Stimulated activated CD4-positive, alpha-beta T cell treated with anti-CD3 and anti-CD28 coated beads, Interleukin-4, amount 100 ng/mL, for 24 hours (primary cell): Measurements from ENCODE around the gene SNRNP25.
"Not testable (repeated sequence)": the region's sequence is repeated elsewhere in the genome, so short reads cannot be mapped to it uniquely, and the experiment has no call there.

Experiments used
- DNase-seq: peaks from one replicate; pipeline ENCODE4 v3.0.0-alpha.2; 2020

SNRNP25 gene

DNA sequence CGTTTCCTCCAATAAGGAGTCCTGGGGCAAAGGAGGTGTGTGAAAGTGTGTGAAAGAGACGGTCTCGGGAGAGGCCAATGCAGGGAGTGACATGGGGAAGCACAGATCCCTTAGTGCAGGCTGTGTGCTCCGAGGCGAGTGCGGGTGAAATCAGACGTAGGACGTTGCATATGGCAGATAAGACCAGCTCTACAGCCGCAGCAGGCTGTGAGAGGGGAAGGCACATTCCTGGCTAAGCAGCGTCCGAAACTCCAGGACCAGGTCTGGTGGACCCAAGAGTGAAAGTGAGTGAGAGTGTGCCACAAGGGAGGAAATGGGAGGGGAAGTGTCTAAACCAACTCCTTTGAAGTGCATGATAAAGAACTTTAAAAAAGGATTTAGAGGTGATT is 11.6 kb upstream of the SNRNP25 start:
- no peak for DNase-seq

GRCh38 chr16:42691-43090 is 10.9 kb upstream of the SNRNP25 start:
- DNase-seq: no peak

DNA sequence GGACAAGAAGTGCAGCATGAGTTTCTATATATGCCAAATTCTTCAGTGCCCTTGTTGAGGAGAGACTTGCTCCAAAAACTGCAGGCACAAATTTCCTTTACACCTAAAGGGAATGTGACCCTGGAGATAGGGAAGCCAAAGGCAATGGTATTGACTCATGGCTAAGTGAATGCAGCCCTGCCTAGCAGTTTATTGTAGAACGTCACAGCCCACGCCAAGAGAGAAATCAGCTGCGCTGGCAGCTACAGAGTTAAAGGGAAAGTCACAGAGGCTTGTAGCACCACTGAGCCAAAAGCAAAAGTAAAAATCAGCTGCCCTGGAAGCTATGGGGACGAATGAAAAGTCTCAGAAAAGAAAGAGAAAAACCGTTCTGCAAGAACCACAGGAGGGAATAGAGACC is 10.3 kb upstream of the SNRNP25 start:
- DNase-seq: no peak

GRCh38 chr16:44655-45054 is 9.0 kb upstream of the SNRNP25 start:
- no peak for DNase-seq

- no peak for DNase-seq
Observed at GRCh38 chr16:45454-45853, 8.2 kb upstream of the SNRNP25 start.

DNA sequence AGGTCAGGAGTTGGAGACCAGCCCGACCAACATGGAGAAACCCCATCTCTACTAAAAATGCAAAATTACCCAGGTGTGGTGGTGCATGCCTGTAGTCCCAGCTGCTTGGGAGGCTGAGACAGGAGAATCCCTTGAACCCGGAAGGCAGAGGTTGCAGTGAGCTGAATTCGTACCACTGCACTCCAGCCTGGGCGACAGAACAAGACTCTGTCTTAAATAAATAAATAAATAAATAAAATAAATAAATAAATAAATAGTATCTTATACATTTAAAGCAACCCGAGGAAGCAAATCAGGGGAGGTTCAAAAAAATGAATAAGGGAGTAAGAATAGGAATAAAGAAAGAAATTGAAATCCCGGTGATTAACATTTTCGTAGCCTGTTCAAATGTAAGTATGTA is 7.1 kb upstream of the SNRNP25 start:
- DNase-seq: not testable (repeated sequence)

GRCh38 chr16:47234-47633 is 6.4 kb upstream of the SNRNP25 start:
- no peak for DNase-seq

DNA sequence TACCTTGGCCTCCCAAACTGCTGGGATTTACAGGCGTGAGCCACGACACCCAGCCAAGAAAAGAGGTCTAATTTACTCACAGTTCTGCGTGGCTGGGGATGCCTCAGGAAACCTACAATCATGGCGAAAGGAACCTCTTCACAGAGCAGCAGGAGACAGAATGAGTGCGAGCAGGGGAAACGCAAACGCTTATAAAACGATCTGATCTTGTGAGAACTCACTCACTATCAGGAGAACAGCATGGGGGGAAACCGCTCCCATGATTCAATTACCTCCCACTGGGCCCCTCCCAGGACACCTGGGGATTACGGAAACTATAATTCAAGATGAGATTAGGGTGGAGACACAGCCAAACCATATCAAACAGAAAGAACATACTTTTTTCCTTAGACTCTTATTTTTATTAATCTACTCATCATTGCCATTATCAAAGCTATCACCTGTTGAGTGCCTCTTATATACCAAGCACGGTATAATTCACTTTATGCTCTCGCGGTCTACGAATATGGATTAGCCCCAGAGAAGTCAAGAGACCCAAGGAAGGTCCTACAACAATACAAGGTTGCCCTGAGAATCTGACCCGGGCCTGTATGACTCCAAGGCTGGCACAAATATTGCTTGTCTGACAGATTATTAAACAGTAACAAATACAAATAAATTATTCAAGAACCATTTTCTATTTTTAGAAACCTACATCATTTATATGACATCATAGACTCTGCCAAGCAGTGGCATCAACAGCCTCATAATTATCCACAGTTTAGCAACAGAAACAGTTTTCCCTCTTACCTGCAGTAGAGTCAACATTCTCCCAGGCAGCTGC is 2.6 kb upstream of the SNRNP25 start:
- DNase-seq: no peak

GRCh38 chr16:54237-54581 is 581 bp downstream of the SNRNP25 start:
- DNase-seq: no peak

DNA sequence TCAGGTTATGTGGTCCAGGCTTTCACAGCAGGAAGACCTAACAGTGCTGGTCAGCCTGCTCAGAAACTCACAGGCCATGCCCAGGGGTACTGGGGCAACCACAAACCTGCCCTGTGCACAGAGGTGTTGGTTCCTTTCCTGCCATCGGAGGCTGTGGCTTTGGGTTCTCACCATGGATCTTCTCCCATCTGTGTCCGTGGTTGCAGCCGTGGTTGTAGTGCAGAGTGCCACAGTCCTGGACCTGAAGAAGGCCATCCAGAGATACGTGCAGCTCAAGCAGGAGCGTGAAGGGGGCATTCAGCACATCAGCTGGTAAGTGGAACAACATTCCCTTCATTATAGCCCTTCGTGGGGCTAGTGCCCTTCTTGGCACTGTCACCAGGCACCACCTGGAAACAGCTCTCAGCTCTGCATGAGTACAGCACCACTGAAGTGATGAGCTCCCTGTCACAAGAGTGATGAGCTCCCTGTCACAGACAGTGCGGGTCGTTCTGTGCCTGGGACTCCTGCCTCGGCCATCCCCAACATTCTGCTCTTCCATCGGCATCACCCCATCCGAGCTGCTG is 2.0 kb downstream of the SNRNP25 start:
- DNase-seq: no peak

- no peak for DNase-seq
Observed at GRCh38 chr16:56231-56927, 2.8 kb downstream of the SNRNP25 start.

GRCh38 chr16:57711-58110 is 4.1 kb downstream of the SNRNP25 start:
- no peak for DNase-seq

DNA sequence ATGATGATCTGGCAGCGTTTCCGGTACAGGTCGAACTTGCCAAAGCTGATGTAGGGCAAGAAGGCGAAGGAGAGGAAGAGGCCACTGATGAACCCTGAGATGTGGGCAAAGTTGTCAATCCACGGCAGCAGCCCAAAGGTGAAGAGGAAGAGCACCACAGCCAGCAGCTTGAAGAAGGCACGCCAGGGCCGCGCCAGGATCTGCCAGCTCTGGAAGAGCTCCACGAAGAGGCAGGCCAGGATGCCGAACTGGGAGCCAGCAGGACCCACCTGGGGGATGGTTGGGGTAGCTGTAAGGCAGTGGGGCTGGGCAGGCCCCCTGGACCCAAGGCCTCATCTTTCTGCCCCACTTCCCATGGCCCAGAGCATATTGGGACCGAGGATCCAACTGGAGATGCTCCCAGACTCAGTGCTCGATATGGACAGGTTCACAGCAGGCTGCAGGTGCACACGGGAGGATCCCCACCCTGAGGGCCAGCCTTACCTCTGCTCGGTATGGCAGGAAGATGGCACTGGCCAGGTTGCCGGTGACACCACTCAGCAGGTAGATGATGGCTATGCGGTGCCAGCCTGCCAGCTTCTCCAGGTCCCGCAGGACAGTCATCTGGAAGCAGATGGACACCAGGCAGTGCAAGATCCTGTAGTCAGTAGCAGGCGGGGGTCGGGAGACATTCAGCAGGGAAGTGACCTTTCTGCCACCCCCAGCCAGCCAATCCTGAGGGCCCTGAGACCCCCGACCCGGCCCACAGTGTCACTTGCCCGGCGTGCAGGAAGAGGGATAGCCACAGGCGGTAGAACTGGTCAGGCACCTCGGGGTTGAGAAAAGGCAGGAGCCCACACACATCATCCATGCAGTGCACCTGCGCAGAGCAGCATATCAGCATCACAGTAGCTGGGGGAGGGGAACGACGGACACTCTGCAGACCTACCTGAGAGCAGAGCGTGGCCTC is 5.1 kb downstream of the SNRNP25 start:
- DNase-seq: no peak

DNA sequence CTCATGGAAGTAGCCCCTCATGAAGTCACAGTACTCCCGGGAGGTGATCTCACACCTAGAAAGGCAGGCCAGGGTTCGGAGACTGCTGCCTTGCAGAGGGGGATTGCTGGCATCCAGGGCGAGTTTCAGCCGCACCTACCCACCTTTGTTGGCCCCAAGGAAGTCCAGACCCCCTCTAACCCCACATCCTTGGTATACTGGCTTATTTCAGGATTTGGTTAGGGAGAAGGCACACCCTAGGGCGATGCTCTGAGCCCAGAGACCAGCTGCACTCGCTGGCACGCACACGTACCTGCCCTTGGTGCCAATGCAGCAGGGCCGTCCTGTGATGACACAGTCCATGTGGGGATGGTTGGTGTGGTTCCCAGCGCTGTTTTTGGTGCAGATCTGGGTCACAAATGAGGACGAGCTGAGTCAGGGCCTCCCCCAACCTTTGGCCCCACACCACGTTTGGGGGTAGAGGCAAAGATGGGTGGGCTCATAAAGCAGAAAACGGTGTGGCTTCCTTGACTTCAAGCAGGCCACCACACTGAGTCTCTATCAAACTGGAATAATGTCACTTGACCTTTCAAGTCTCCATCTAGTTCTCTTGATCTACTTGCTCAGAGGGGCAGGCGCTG is 5.9 kb downstream of the SNRNP25 start:
- DNase-seq: no peak

DNA sequence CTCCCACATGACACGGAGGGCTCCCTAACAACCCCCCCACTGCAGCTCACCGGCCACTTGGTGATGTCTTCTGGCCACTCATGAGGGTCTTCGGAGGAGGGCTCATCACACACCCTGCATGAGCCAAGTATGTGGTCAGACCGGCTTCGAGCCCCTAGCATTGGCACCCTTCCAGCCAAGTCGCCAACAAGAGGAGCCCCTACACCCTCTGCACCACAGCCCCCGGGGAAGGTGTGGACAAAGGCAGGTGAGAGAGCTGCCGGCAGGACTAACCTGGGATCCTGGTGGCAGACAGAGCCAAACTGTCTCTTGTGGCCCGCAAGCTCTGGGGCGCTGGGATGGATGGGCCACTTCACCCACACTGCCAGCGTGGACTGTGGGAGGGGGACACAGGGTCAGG is 6.5 kb downstream of the SNRNP25 start:
- DNase-seq: no peak

GRCh38 chr16:60929-61878 is 7.6 kb downstream of the SNRNP25 start:
- no peak for DNase-seq

GRCh38 chr16:61879-62281 is 8.3 kb downstream of the SNRNP25 start:
- no peak for DNase-seq

- DNase-seq: no peak
Observed at GRCh38 chr16:62283-62967, 8.8 kb downstream of the SNRNP25 start.

- no peak for DNase-seq
Observed at GRCh38 chr16:62968-63391, 9.4 kb downstream of the SNRNP25 start.

DNA sequence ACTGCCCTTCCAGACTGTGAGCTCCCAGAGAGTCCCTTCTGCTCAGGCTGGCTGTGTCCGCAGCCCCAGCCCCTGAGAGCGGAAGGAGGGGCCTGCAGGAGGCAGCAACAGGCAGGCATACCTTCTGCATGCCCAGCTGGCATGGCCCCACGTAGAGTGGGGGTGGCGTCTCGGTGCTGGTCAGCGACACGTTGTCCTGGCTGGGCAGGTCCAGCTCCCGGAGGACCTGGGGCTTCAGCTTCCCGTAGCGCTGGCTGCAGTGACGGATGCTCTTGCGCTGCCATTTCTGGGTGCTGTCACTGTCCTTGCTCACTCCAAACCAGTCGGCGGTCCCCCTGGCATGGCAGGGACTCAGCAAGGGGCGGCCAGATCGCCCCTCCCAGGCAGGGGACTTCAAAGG is 9.8 kb downstream of the SNRNP25 start:
- no peak for DNase-seq
